Adrenal gland (tissue), 12 donors: ENCODE data around the gene MYOM3. TPM values are rescaled to one million over a fixed set of nuclear protein-coding genes. Genes with fewer than 3 reads are reported as not detected.

ENCODE experiments used
- DNase-seq, 7 donors: peaks; one replicate each; pipeline ENCODE4 v3.0.0-alpha.2; 2019 to 2020
- H3K27ac ChIP-seq, 5 donors: fragments of 200-600 bp; sonication (generic) in 4 of 5; 1 replicate in 3 of 5; 2 replicates in 2 of 5; pipeline versions ENCODE4 v1.5.1 to v1.8.0; 2016 to 2020; ENCODE audit warnings: mild to moderate bottlenecking in 1 of 5
- H3K27me3 ChIP-seq: fragments of 200-600 bp; 2 replicates; pipeline ENCODE4 v1.8.0; 2021
- H3K36me3 ChIP-seq, 2 donors: fragments of 200-600 bp; replicated peaks in 1 of 2; 1 replicate in 1 of 2; 2 replicates in 1 of 2; pipeline versions ENCODE4 v1.5.1 to v1.8.0; 2018 to 2022
- H3K4me1 ChIP-seq, 2 donors: fragments of 200-600 bp; replicated peaks in 1 of 2; 1 replicate in 1 of 2; 2 replicates in 1 of 2; pipeline versions ENCODE4 v1.5.1 to v1.8.0; 2018 to 2021
- H3K4me3 ChIP-seq, 4 donors: fragments of 200-600 bp; sonication (generic) in 3 of 4; one replicate each; pipeline ENCODE4 v1.5.1; 2016 to 2018
- H3K9me3 ChIP-seq, 3 donors: fragments of 200-600 bp; sonication (generic) in 1 of 3; replicated peaks in 1 of 3; 1 replicate in 2 of 3; 2 replicates in 1 of 3; pipeline versions ENCODE4 v1.5.1 to v1.8.0; 2016 to 2021
- POLR2A ChIP-seq, 2 donors: fragments of 450-650 bp; IDR thresholded peaks; one replicate each; pipeline ENCODE4 v1.6.1; 2017; ENCODE audit warnings: antibody characterized with exemption in 2 of 2, mild to moderate bottlenecking in 2 of 2, moderate library complexity in 1 of 2
- WGBS, 4 donors: extraction: QIAGEN DNeasy Blood & Tissue Kit in 2 of 4; methylation state at CpG; one replicate each; pipeline versions ENCODE4 v1.1.5 to v1.1.7; 2013 to 2017; 5-methylcytosine and 5-hydroxymethylcytosine counted together
- intact Hi-C, 2 donors: fragments of 100-400 bp; cut with DNase I; formaldehyde crosslinking; loops; one replicate each; pipeline versions ENCODE4 v1.14.1 to v1.15.0; 2022 to 2023
- polyA plus RNA-seq, 3 donors: library from polyadenylated mRNA; stranded (reverse); fragments of 200-250 nt in 2 of 3; fragments of 350-450 nt in 1 of 3; fragmentation: Illumina TruSeq in 1 of 3; extraction: RNeasy Lipid Tissue Mini Kit (QIAGEN cat#74804) in 1 of 3; gene quantifications; one replicate each; pipeline ENCODE4 v1.2.3, GENCODE V29; 2013 to 2014
- total RNA-seq, 9 donors: library from RNA; depleted of rRNA in 4 of 9; stranded (reverse); fragments of >200 nt in 4 of 9; fragments of 120-200 nt in 1 of 9; fragmentation: NEBNext Ultra II Directional in 1 of 9; extraction: Animal tissue kit (Norgen Biotek cat#: 25700) in 1 of 9; gene quantifications; one replicate each; pipeline versions ENCODE4 v1.1.0 to v1.2.4, GENCODE V29; 2013 to 2023
- TF ChIP-seq, protein P1 (sequence below), 6 experiments: fragments of 450-650 bp in 4 of 6; fragments of 200-600 bp in 2 of 6; sonication (generic) in 1 of 6; IDR thresholded peaks; 1 replicate in 5 of 6; 2 replicates in 1 of 6; pipeline versions ENCODE4 v1.5.1 to v1.8.0; 2016 to 2021; ENCODE audit warnings: antibody characterized with exemption in 6 of 6, mild to moderate bottlenecking in 2 of 6, moderate library complexity in 1 of 6
- donor health status: healthy with polysubstance abuse.
- donor health status: Bipolar disorder and iron deficiency.
- donor health status: DM: yes; HTN: yes; CAD: no.
- donor health status: DM: no; HTN: no; CAD: no.
- donor health status: DM: no; HTN: no; CAD: no.
- donor health status: DM: yes; HTN: yes; CAD: no.

MYOM3 gene
- total and polyA plus RNA-seq, 12 donors, result 0.09 to 7.0 (median 0.18) TPM

DNA sequence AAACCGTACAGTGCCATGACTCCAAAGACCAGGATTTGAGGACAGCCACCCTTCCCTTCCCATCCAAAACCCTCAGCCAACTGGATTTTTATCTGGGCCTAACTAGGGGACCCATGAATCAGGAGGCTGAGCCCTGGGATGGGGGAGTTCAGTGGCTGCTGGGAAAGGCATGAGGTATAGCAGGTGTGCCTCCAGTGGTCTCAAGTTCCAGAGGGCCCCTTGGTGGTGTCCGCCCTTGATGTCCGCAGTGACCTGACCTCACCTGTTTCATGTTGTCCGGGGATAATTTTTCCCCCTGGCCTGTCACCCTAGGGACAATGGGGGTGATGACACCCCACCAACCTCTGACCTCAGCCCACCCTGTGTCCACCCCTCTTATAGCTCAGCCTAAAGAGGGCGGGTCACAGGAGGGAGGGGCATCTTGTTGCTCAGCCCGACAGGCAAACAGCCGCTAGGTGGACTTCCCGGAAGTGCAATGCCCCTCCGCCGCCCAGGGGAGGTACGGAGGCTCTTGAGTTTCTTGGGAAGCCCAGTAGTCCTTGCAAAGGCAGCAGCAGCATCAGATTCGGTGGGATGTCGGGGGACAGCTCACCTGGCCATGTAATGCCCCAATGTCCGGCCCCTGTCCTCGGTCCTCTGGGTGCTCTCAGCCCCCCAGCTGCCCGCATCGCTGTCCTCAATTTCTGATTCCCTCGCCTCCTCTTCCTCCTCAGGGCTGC lies 44.8 kb upstream of the MYOM3 start:
- no peak for TF ChIP-seq POLR2A (IDR thresholded peaks at IDR 0.05)
- TF ChIP-seq, protein P1, sequence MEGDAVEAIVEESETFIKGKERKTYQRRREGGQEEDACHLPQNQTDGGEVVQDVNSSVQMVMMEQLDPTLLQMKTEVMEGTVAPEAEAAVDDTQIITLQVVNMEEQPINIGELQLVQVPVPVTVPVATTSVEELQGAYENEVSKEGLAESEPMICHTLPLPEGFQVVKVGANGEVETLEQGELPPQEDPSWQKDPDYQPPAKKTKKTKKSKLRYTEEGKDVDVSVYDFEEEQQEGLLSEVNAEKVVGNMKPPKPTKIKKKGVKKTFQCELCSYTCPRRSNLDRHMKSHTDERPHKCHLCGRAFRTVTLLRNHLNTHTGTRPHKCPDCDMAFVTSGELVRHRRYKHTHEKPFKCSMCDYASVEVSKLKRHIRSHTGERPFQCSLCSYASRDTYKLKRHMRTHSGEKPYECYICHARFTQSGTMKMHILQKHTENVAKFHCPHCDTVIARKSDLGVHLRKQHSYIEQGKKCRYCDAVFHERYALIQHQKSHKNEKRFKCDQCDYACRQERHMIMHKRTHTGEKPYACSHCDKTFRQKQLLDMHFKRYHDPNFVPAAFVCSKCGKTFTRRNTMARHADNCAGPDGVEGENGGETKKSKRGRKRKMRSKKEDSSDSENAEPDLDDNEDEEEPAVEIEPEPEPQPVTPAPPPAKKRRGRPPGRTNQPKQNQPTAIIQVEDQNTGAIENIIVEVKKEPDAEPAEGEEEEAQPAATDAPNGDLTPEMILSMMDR (IDR thresholded peaks at IDR 0.05), result no peak
- DNase-seq, result no peak
- no peaks in the 10 kb centered on the region for H3K27me3 ChIP-seq
- H3K27ac ChIP-seq, result no peak overlapping the region
- WGBS, 4 donors, result 94 to 98% (median 95%) methylated on average over 7 to 18 of the region's 18 CpGs
- H3K4me1 ChIP-seq, result no peaks in the 10 kb centered on the region
- H3K9me3 ChIP-seq, result no peaks in the 10 kb centered on the region
- H3K4me3 ChIP-seq, result no peak overlapping the region
- intact Hi-C loops, result no loop called here
- H3K36me3 ChIP-seq, result no peaks in the 10 kb centered on the region

DNA sequence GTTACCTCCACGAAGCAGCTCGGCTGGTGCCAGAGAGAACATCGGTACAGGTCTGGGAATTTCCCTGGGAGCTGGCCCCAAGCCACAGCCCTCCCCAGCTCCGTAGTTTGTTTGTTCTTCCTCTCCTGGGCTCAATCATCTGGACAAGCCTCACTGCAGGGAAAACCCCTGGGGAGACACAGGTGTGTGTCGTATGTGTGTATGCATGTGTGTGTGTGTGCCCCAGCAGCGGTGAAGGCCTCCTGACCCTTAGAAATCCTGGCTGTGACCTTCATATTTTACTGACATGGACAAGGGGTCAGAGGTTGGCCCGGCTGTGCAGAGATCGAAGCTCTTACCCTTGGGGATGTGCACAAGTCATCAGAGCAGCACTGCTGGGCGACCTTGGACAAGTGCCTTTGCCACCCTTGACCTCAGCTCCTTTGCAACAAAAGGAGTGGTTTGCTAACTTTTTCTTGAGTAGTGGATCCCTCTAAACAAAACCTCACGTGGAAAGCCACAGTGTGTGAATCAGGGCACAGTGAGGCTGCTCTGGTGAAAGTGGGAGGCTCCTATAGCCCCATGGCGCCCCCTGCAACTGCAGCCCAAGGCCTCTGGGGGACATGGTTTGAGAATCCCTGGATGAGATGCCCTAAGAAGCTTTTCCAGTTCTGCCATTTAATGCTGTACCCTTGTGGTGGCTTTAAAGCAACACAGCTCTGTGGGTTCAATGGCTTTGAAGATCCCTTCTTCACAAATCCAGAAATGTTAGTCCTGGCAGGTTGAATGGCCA lies 43.3 kb upstream of the MYOM3 start:
- 39 to 50% (median 44%) methylated on average over 9 to 11 of the region's 11 CpGs for WGBS, 4 donors
- intact Hi-C loops, result no loop called here
- H3K9me3 ChIP-seq, result no peaks in the 10 kb centered on the region
- no peak overlapping the region for H3K27ac ChIP-seq
- no peak for DNase-seq
- peaks cover 1 to 3% of the 10 kb centered on the region in 2 donors for H3K4me1 ChIP-seq
- no peak overlapping the region for H3K4me3 ChIP-seq
- H3K36me3 ChIP-seq, result no peaks in the 10 kb centered on the region
- H3K27me3 ChIP-seq, result no peaks in the 10 kb centered on the region
- TF ChIP-seq, protein P1 (IDR thresholded peaks at IDR 0.05), result no peak
- no peak for TF ChIP-seq POLR2A (IDR thresholded peaks at IDR 0.05)

DNA sequence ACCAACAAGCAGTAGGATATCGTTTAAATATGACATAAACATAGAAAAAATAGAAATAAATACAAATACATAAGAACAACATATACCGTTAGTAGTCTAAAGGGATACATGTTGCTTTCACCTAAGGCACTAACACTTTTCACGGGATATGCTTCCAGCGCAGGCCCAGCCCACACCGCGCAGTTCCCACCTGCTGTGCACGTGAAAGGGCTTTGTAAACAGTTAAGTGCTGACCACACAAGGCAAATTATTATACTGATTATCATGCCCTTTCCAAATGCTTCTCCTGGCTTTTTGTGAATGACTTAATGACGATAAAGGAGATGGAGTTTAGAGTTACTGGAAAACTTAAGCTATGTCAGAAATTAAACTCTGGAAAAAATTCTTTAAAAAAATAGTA lies 42.3 kb upstream of the MYOM3 start:
- Histone ChIP-seq H3K4me1 (peaks cover 4 to 7% of the 10 kb centered on the region in 2 donors), H3K27ac (no peak overlapping the region), H3K36me3 (no peaks in the 10 kb centered on the region), H3K9me3 (no peaks in the 10 kb centered on the region), H3K27me3 (no peaks in the 10 kb centered on the region), H3K4me3 (no peak overlapping the region)
- no peak for TF ChIP-seq POLR2A (IDR thresholded peaks at IDR 0.05)
- TF ChIP-seq, protein P1 (IDR thresholded peaks at IDR 0.05), result no peak
- 81 to 95% (median 83%) methylated on average over 8 of the region's 8 CpGs for WGBS, 4 donors
- no peak for DNase-seq
- intact Hi-C loops, result no loop called here

DNA sequence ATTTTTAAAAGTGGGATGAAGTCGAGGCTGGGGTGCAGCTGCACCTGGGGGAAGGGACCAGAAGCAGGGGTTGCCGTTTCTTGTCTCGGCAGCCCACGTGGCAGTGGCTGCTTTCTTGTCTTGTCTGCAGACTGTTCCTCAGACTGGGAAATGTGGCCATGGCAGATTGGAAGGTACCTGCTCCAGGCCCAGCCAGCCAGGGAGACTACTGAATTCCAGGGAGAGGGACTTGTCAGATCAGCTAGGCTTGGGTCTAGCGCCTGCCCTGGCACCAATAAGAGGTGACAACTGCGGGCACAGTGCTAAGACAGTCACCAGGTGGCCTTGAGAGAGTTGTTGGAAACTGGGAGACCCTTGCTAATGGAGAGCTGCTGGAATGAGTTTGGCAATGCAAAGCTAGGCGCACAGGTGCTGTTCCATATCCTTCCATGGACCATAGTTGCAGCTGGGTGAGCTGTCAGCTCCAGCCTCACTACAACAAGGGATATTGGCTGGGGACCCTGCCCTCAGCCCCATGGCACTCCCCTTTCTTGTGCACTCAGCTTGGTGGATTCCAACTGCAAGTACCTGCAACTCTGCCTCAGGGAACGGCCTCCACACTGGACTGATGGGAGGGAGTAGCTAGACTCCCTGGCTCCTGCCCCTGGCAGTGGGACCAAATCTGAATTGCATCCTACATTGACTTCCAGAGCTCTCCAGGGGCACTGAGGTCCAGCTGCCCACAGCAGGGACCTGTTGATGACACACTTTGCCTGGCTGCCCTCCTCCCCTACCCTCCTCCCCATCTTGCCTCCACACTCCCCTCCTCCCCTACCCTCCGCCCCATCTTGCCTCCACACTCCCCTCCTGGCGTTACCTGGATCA lies 40.9 kb upstream of the MYOM3 start:
- WGBS, 4 donors, result 81 to 91% (median 88%) methylated on average over 9 to 10 of the region's 10 CpGs

More for the DNA sequence above, 40.9 kb upstream of the MYOM3 start:
- Histone ChIP-seq H3K27ac (no peak overlapping the region), H3K4me1 (peaks cover 4 to 7% of the 10 kb centered on the region in 2 donors), H3K27me3 (no peaks in the 10 kb centered on the region), H3K9me3 (no peaks in the 10 kb centered on the region), H3K36me3 (no peaks in the 10 kb centered on the region), H3K4me3 (no peak overlapping the region)
- TF ChIP-seq POLR2A (IDR thresholded peaks at IDR 0.05), result no peak
- intact Hi-C loops, result no loop called here
- DNase-seq, result no peak
